ENCODE measurements around the gene GARS1. TPM values are rescaled to one million over a fixed set of nuclear protein-coding genes. Genes with fewer than 3 reads are reported as not detected.

The GARS1 gene
- total and polyA plus RNA-seq, 8 donors: 34.0 to 191 (median 43.0) TPM

DNA sequence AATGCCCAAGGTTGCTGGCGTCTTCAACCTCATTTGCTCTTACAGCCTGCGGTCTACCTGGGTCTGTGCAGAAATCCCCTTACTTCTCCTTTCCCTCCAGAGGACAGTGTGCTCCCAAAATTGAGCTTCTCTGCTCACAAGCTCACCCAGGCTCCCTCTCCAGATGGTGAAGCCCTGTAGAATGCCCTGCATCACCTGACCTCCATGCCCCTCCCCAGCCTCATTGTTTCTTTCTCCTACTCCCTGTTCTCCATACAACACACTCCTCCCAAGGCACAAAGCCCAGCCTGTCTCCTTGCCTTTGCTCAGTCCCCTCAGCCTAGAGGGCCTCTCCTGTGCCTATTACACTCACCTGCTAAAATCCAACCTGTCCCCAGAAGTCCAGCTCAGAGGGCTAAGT is 84.1 kb downstream of the GARS1 start:
- Histone ChIP-seq H3K4me3 (no peak overlapping the region), H3K36me3 (no peaks in the 10 kb centered on the region), H3K9me3 (no peaks in the 10 kb centered on the region), H3K27ac (no peak overlapping the region), H3K27me3 (no peaks in the 10 kb centered on the region), H3K4me1 (peaks cover 3 to 6% (median 5%) of the 10 kb centered on the region in 3 donors)
- WGBS, 2 donors: 86% methylated on average over 2 of the region's 2 CpGs
- ATAC-seq: no peak
- intact Hi-C loops (cut with DNase I): no loop called here
- peak in 1 of 6 donors; percentile 3 for DNase-seq
- TF ChIP-seq, protein P1, sequence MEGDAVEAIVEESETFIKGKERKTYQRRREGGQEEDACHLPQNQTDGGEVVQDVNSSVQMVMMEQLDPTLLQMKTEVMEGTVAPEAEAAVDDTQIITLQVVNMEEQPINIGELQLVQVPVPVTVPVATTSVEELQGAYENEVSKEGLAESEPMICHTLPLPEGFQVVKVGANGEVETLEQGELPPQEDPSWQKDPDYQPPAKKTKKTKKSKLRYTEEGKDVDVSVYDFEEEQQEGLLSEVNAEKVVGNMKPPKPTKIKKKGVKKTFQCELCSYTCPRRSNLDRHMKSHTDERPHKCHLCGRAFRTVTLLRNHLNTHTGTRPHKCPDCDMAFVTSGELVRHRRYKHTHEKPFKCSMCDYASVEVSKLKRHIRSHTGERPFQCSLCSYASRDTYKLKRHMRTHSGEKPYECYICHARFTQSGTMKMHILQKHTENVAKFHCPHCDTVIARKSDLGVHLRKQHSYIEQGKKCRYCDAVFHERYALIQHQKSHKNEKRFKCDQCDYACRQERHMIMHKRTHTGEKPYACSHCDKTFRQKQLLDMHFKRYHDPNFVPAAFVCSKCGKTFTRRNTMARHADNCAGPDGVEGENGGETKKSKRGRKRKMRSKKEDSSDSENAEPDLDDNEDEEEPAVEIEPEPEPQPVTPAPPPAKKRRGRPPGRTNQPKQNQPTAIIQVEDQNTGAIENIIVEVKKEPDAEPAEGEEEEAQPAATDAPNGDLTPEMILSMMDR (IDR thresholded peaks at IDR 0.05): no peak
- FAIRE-seq: no peak

DNA sequence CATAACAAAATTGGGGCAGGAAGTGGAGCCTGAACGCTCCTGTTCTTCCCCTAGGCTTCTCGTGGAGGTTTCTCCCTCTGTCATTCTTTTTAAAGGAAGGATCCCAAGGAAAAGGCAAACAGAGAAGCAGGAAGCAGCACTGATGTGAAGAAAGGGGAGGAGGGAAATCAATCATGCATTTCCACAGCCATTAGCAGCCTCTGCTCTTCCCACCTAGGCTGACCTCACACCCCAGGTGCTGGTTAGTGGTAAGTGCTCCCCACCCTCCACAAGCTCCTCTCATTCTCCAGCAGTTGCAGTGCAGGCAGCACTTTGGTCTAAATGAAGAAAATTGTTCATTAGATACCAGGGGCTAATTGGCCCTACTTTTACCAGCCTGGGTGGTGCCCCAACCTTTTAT is 85.0 kb downstream of the GARS1 start:
- FAIRE-seq: no peak
- no peaks in the 10 kb centered on the region for H3K36me3 ChIP-seq
- H3K4me1 ChIP-seq: peaks cover 3 to 6% (median 5%) of the 10 kb centered on the region in 3 donors
- TF ChIP-seq, protein P1 (IDR thresholded peaks at IDR 0.05): no peak
- no peaks in the 10 kb centered on the region for H3K27me3 ChIP-seq
- intact Hi-C loops (cut with DNase I): no loop called here
- peak in 1 of 6 donors; percentile 2 for DNase-seq
- H3K4me3 ChIP-seq: no peak overlapping the region
- H3K9me3 ChIP-seq: no peaks in the 10 kb centered on the region
- H3K27ac ChIP-seq: no peak overlapping the region
- 34 to 39% methylated on average over 2 of the region's 2 CpGs for WGBS, 2 donors
- ATAC-seq: no peak

DNA sequence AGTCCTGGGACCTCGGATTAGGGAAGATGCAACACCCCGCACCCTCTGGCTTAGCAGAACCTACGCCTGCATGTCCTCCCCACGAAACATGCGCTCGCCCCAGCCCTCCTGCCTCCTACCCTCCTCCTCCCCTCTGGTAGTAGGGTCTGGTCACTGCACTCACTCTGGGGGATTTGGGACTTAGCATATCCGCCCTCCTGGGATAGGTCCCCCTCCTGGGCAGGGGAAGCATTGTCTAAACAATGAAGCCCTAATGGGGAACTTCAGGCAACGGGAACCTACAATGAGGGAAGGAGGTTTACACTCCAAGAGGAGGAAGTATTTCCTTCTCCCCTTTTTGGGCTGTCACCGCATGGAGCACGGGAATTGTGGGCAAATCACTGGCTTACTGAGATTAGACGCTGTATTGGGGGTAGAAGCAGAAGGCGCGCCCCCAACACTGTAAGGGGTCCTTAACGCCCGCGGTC is 86.7 kb downstream of the GARS1 start:
- Histone ChIP-seq H3K4me3 (peak overlapping the region in 1 of 4 donors; percentile 54), H3K27ac (no peak overlapping the region), H3K9me3 (no peaks in the 10 kb centered on the region), H3K27me3 (no peaks in the 10 kb centered on the region), H3K4me1 (peaks cover 3 to 6% (median 5%) of the 10 kb centered on the region in 3 donors), H3K36me3 (no peaks in the 10 kb centered on the region)
- TF ChIP-seq, protein P1 (IDR thresholded peaks at IDR 0.05): no peak
- FAIRE-seq (no peak), DNase-seq (peak in 1 of 6 donors; percentile 50), ATAC-seq (no peak)
- 42 to 43% methylated on average over 16 of the region's 16 CpGs for WGBS, 2 donors
- intact Hi-C loops (cut with DNase I): no loop called here

DNA sequence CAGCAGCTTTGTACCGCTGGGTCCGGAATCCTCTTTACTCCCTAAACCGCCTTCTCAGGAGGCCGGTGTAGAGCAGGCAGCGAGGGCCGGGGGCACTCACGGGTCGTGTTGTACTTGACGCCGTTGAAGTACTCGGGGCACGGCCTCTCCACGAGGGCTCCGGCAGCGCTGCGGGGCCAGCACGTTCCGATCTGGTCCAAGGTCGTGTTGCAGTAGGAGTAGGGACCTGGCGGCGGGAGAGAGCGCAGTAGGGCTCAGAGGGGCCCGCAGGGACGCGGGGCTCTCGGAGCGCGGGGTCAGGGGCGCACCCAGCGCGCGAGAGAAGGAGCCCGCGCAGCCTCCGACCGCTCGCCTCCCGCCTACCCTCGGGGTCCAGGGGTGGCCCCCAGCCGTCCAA is 87.1 kb downstream of the GARS1 start:
- no peak for FAIRE-seq
- peak overlapping the region; percentile 9 to 54 (median 28) for H3K4me3 ChIP-seq
- TF ChIP-seq, protein P1 (IDR thresholded peaks at IDR 0.05): no peak
- ATAC-seq: peak; percentile 17 to 58 (median 50)
- H3K27ac ChIP-seq: no peak overlapping the region
- WGBS, 2 donors: 3% methylated on average over 31 to 40 of the region's 40 CpGs
- peaks cover 3 to 6% (median 5%) of the 10 kb centered on the region in 3 donors for H3K4me1 ChIP-seq
- no peaks in the 10 kb centered on the region for H3K36me3 ChIP-seq
- H3K9me3 ChIP-seq: no peaks in the 10 kb centered on the region
- DNase-seq: peak in 1 of 6 donors; percentile 77
- no peaks in the 10 kb centered on the region for H3K27me3 ChIP-seq
- intact Hi-C loops (cut with DNase I): no loop called here
